ENCODE results near the gene C1QTNF6.

- TF ChIP-seq, protein P1, sequence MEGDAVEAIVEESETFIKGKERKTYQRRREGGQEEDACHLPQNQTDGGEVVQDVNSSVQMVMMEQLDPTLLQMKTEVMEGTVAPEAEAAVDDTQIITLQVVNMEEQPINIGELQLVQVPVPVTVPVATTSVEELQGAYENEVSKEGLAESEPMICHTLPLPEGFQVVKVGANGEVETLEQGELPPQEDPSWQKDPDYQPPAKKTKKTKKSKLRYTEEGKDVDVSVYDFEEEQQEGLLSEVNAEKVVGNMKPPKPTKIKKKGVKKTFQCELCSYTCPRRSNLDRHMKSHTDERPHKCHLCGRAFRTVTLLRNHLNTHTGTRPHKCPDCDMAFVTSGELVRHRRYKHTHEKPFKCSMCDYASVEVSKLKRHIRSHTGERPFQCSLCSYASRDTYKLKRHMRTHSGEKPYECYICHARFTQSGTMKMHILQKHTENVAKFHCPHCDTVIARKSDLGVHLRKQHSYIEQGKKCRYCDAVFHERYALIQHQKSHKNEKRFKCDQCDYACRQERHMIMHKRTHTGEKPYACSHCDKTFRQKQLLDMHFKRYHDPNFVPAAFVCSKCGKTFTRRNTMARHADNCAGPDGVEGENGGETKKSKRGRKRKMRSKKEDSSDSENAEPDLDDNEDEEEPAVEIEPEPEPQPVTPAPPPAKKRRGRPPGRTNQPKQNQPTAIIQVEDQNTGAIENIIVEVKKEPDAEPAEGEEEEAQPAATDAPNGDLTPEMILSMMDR (IDR thresholded peaks at IDR 0.05 in 8 of 11, conservative IDR thresholded peaks at IDR 0.05 in 3 of 11), result no peak
- no peak for TF ChIP-seq POLR2A (IDR thresholded peaks at IDR 0.05)
Measured at GRCh38 chr22:37194750-37195149, 6.7 kb upstream of the C1QTNF6 start.

All from spleen (tissue), 7 donors.